Right kidney (tissue), 1 donor: Measurements from ENCODE around the gene VPS26B.
A peak's percentile ranks its signal among the peaks of the same experiment; 100 is the strongest.
"Not testable (repeated sequence)": the region's sequence is repeated elsewhere in the genome, so short reads cannot be mapped to it uniquely, and the experiment has no call there.

Experiments used
- DNase-seq: peaks from one replicate; pipeline ENCODE4 v3.0.0-alpha.2; 2016

VPS26B gene

DNA sequence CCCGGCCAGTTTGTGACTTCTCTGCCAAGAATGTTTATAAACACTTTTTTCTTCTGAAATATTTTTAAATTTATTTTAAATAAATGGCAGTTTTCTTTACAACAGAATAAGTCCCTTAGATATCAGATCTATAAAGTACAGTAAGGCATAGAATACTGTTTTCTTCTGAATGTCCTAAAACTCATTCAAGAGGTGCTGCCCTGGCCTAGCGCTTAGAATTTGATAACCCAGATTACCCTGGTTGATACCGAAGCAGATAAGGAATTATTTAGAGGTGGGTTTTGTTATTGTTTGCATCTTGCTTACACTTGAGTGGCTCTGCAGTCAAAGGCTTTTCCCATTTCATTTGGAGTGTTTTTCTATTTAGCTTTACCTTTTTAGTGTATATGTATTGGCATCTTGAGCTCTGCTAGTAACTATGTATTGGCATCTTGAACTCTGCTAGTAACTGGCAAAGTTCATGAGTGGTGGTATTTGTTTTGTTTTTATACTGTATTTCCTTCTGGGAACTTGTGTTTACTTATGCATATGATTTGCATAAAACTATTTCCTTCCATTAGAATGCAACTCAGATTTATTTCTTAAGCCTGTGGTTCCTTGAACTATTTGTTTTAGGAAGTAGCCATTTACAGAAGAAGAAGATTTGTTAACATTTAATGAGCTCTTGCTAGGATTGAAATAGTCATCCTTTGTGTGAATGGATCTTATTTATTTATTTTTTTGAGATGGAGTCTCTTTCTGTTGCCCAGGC lies 30.1 kb downstream of the VPS26B start:
- DNase-seq: no peak

DNA sequence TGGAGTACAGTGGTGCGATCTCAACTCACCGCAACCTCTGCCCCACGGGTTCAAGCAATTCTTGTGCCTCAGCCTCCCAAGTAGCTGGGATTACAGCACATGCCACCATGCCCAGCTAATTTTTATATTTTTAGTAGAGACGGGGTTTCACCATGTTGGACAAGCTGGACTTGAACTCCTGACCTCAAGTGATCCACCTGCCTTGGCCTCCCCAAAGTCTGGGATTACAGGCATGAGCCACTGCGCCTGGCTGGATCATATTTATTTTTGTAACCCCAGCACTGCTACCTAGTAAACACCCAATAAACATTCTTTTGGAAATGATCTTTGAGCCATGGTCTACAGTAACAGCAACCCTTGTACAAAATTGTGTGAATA lies 30.7 kb downstream of the VPS26B start:
- DNase-seq: not testable (repeated sequence)

- DNase-seq: no peak
Observed at GRCh38 chr11:134257101-134257500, 32.6 kb downstream of the VPS26B start.

- DNase-seq: no peak
Observed at GRCh38 chr11:134258577-134258976, 34.1 kb downstream of the VPS26B start.

- no peak for DNase-seq
Observed at GRCh38 chr11:134260503-134260902, 36.0 kb downstream of the VPS26B start.

DNA sequence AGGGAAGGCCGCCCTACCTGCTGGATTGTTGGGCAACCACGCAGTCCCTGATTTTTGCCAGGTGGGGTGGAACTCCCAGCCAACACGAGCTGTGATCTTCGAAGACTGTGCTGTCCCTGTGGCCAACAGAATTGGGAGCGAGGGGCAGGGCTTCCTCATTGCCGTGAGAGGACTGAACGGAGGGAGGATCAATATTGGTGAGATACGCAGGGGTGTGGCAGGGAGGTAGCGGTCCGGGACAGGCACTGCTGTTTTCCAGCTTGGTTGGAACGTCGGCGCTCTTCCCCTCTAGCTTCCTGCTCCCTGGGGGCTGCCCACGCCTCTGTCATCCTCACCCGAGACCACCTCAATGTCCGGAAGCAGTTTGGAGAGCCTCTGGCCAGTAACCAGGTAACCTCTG lies 36.5 kb downstream of the VPS26B start:
- DNase-seq: no peak

GRCh38 chr11:134261626-134262488 lies 37.4 kb downstream of the VPS26B start:
- no peak for DNase-seq

GRCh38 chr11:134264966-134265764 lies 40.7 kb downstream of the VPS26B start:
- DNase-seq: no peak

- DNase-seq: no peak
Observed at GRCh38 chr11:134266440-134266839, 42.0 kb downstream of the VPS26B start.

DNA sequence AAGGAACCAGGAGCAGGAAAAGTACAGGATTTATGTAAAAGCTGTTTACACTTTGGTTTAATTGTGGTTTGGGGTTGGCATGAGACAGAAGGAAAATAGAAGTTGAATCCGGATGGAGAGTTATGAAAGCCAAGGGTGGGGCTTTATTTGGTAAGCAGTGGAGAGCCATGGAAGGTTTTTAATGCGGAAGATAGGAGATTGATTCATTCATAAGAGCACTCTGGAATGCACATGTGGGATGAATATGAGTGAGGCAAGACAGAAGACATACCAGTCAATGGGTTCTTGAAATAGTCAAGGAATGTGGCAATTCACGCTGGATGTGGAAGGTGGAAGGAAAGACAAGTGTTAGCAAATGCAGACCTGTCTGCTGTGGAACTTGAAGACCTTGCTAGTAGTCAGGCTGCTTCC lies 42.4 kb downstream of the VPS26B start:
- no peak for DNase-seq

DNA sequence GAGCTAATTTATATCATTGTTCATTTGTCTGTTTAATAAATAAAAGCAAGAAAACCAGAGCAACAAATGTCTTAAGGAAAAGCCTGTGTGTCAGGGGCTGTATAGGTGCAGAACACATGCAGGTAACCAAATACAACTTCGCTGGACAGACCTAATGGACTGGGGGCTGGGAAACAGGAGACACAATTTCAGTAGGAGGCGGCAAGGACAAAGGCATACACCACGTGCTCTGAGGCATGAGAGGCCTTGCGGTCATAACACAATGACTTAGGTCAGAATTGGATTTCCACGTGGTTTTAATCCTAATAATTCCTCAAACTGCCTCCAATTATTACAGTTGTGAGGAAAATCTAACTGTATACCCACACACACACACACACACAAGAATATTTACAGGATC lies 43.0 kb downstream of the VPS26B start:
- DNase-seq: no peak

GRCh38 chr11:134267966-134268365 lies 43.5 kb downstream of the VPS26B start:
- DNase-seq: no peak

- no peak for DNase-seq
Observed at GRCh38 chr11:134270250-134270714, 45.8 kb downstream of the VPS26B start.

DNA sequence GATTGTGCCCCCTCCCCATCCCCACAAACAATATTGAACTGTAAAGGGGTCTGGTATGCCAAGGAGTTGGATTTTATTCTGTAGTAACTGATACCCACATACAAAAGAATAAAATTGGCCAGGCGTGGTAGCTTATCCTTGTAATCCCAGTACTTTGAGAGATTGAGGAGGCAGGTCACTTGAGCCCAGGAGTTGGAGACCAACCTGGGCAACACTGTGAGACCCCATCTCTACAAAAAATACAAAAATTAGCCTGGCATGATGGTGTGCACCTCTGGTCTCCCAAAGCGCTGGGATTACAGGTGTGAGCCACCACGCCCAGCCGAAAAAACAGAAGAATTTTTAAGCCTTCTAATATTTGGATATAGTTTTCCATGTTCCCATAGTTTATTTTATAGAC lies 47.5 kb downstream of the VPS26B start:
- no peak for DNase-seq

DNA sequence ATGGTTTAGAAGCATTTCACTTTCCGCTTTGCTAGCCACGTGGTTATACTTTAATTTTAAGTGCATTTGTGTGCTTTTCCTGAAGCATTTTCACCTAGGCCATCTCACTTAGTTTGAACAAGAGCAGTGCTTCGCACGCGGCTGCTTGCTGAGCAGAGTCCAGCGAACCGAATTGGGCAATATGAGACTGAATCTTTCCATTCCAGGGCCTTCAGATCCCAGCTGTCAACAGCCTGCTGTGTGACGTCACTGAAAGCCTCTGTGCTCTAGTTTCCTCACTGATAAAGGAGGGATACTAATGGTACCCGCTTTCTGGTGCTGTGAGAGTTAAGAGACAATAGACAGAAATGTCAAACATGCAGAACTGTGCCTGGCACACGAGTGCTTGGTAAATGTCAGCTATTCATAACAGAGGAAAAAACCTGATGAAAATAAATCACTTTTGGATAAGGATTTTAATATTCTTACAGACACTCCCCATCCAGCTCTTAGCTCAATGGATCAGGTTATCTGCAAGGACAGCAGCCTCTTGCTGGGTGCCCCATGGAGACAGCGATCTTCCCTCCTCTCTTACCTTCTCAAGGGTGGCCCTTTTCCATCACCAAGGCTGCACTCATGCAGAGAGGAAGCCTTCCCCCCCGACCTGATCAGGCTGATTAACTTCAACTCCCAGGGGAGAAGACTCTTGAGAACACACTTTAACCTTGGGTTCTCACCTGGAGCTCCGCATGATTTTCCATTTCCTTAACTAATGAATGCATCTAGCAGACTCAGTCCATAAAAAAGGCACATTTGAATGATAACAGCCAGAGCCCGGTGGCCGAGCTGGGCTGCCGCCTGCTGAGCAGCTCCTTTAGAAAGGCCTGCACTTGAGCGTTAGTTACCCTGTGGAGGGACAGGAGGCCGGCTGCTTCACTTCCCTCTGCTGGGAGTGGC lies 48.2 kb downstream of the VPS26B start:
- no peak for DNase-seq

GRCh38 chr11:134273317-134273712 lies 48.8 kb downstream of the VPS26B start:
- DNase-seq: no peak

GRCh38 chr11:134275188-134275533 lies 50.7 kb downstream of the VPS26B start:
- DNase-seq: no peak

DNA sequence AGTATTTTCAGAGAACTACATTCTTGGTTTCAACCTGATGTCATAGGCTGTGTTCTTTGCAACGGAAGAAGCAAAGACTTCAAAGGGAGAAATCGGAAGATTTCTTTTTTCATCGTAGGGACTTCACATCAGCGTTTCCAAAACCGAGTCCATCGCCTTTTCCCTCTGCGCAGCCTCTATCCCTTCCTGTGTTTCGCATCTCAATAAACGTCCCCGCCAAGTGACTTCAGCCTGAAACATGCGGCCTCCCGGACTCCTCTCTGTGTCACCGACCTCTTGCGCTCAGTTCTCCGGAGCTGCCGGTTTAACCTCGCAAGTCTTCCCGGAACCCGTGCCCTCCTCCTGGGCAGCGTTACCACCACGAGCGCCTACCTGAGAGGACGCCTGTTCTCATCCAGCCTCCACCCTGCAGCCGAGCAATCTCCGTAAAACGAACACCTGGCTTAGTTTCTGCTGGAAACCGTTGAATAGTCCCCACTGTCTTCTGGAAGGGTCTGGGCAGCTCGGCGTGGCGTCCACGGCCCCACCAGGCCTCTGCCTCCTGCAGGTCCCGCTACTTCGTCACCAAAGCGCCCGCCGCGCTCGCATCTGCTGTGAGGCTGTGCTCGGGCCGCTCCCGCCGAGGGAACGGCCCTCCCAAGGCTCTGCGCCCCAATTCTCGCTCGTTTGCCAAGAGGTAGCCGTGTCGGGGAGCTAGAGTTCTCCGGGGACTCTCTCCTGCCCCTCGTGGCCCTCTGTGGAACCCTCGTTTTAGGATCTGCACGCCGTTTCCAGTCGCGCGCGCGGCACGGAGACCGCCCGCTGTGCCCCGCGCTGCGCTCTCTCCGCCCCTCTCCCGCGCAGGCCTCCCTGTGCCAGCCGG lies 51.3 kb downstream of the VPS26B start, which contains the start of gene GLB1L3:
GLB1L3 (plus strand) TSS at position 846 of the 862 bp plus-strand sequence. CDS start 362 bp downstream, outside the sequence.
- peak; percentile 83 for DNase-seq

DNA sequence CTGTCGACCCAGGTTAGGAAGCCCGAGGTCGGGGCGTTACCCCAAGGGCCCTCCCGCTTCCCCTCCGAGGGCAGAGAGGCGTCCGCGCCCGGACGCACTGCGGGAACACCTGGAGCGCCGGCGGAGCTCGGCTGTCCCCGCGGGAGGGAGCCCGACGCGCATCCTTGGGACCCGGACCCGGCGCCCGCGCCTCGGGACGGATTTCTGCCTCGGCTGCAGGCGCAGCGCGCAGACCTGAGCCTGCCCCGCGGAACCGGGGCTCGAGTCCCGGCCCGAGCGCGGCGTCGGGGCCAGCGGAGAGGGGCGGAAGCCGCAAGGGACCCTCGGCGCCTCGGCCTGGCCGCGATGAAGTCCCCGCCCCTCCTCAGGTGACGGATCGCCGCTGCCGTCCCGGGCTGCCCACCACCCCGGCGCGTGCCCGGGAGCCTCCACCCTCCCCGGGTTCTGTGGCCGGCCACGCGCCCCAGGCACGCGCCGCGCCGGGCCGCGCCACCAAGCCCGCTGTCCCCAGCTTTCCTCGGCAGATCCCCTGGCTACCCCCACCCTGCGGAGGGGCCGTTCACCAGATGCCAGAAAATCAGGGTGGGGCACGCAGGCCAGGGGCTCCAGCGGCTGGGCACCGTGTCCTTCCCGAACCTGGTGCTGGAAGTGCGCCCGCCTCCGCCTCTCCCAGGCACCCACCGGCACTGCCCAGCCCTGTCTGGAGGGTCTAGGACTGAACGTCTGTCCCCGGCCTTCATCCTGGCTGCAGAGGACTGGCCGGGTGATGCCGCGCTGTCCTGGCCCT lies 52.1 kb downstream of the VPS26B start:
- peak; percentile 83 for DNase-seq
